PC-3 (cell line): Measurements from ENCODE around the gene RP9.

Source experiments
- EZH2 ChIP-seq: fragments of 300-600 bp; sonication (generic); IDR thresholded peaks from one replicate; pipeline ENCODE4 v1.6.1; 2017; ENCODE audit warnings: antibody characterized with exemption, mild to moderate bottlenecking, low read length; ENCODE audit not compliant: unreplicated experiment
- TF ChIP-seq, protein P1 (sequence below): fragments of 300-600 bp; sonication (generic); conservative IDR thresholded peaks from 2 replicates; pipeline ENCODE4 v1.5.1; 2017; ENCODE audit warnings: antibody characterized with exemption, low read depth, mild to moderate bottlenecking, low read length

DNA sequence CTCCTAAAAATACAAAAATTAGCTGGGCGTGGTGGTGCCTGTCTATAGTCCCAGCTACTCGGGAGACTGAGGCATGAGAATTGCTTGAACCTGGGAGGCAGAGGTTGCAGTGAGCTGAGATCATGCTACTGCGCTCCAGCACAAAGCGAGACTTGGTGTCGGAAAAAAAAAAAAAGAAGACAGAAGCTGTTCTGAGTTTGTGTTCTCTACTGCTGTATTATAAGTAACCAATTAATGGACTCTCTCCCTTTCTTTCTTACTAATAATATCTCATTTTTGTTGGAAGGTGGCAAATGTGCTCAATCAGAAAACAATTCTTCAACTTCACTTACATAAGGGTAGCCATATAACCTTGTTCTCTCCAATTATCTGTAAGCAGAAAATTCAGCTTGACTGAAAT is 54.0 kb downstream of the RP9 start:
- TF ChIP-seq, protein P1, sequence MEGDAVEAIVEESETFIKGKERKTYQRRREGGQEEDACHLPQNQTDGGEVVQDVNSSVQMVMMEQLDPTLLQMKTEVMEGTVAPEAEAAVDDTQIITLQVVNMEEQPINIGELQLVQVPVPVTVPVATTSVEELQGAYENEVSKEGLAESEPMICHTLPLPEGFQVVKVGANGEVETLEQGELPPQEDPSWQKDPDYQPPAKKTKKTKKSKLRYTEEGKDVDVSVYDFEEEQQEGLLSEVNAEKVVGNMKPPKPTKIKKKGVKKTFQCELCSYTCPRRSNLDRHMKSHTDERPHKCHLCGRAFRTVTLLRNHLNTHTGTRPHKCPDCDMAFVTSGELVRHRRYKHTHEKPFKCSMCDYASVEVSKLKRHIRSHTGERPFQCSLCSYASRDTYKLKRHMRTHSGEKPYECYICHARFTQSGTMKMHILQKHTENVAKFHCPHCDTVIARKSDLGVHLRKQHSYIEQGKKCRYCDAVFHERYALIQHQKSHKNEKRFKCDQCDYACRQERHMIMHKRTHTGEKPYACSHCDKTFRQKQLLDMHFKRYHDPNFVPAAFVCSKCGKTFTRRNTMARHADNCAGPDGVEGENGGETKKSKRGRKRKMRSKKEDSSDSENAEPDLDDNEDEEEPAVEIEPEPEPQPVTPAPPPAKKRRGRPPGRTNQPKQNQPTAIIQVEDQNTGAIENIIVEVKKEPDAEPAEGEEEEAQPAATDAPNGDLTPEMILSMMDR: no peak
- TF ChIP-seq EZH2: no peak
